Measurements from ENCODE around the gene HOXB2. TPM values are rescaled to one million over a fixed set of nuclear protein-coding genes. Genes with fewer than 3 reads are reported as not detected.

The HOXB2 gene
- total and polyA plus RNA-seq, 9 of the 15 experiments (the other 6 are each of a cell fraction or from before 2014, with no cell fraction given): 2.1 to 97.7 (median 21.2) TPM

- TF ChIP-seq RAD21 (CRISPR knock-in tag; conservative IDR thresholded peaks at IDR 0.05 in 1 of 2, IDR thresholded peaks at IDR 0.05 in 1 of 2) (no peak; a peak in 1 of 4 replicates), SRSF7 (optimal IDR thresholded peaks at IDR 0.05; ENCODE audit: low read depth, low read length) (no peak), ZNF586 (CRISPR knock-in tag; conservative IDR thresholded peaks at IDR 0.05) (no peak), NONO (IDR thresholded peaks at IDR 0.05; ENCODE audit: low read depth in 2 of 2, low read length in 1 of 2) (no peak), ZBTB1 (CRISPR knock-in tag; IDR thresholded peaks at IDR 0.05; ENCODE audit: borderline replicate concordance, low read depth) (no peak), ETV6 (IDR thresholded peaks at IDR 0.05; ENCODE audit: borderline replicate concordance in 1 of 2, low read depth in 2 of 2, low read length in 1 of 2) (no peak), ETV6 (CRISPR knock-in tag; IDR thresholded peaks at IDR 0.05; ENCODE audit: borderline replicate concordance) (no peak), ZNF232 (CRISPR knock-in tag; IDR thresholded peaks at IDR 0.05) (no peak), ETV5 (CRISPR knock-in tag; IDR thresholded peaks at IDR 0.05; ENCODE audit: low read depth) (peak; percentile 52; the same call in 1 of the 2 replicates), RBM22 (IDR thresholded peaks at IDR 0.05; ENCODE audit: low read depth, low read length, poor library complexity, severe bottlenecking) (no peak), RB1 (IDR thresholded peaks at IDR 0.05; ENCODE audit: low read depth) (peak; percentile 25; the same call in 1 of the 2 replicates), FUS (optimal IDR thresholded peaks at IDR 0.05; ENCODE audit: low read depth, low read length) (no peak), ATF3 (IDR thresholded peaks at IDR 0.05) (no peak), ATF3 (CRISPR knock-in tag; conservative IDR thresholded peaks at IDR 0.05) (no peak), ZFP36 (IDR thresholded peaks at IDR 0.05; ENCODE audit: low read depth, low read length, partially characterized antibody) (no peak), EP300 (IDR thresholded peaks at IDR 0.05; ENCODE audit: low read length) (no peak), XRCC5 (IDR thresholded peaks at IDR 0.05; ENCODE audit: low read depth, low read length) (no peak), E2F4 (CRISPR knock-in tag; IDR thresholded peaks at IDR 0.05; ENCODE audit: low read depth) (no peak), THAP7 (CRISPR knock-in tag; IDR thresholded peaks at IDR 0.05) (no peak), PPARD (CRISPR knock-in tag; IDR thresholded peaks at IDR 0.05) (no peak)
Measured at GRCh38 chr17:48576479-48577309, 31.8 kb upstream of the HOXB2 start (continued).
